Forelimb muscle (tissue), 1 donor: ENCODE data around the gene HDHD5. TPM values are rescaled to one million over a fixed set of nuclear protein-coding genes. Genes with fewer than 3 reads are reported as not detected.

ENCODE experiments used
- DNase-seq: peaks from one replicate; pipeline ENCODE4 v3.0.0-alpha.2; 2013; ENCODE audit warnings: low read depth
- polyA plus RNA-seq: library from polyadenylated mRNA; unstranded; fragments of 120-200 nt; gene quantifications from one replicate; pipeline ENCODE4 v1.2.1, GENCODE V29; 2013; ENCODE audit not compliant: insufficient read length

Gene HDHD5
- polyA plus RNA-seq, 1 donor, result 46.4 TPM

GRCh38 chr22:17106161-17106784 lies 52.8 kb downstream of the HDHD5 start:
- no peak for DNase-seq

- no peak for DNase-seq
Observed at GRCh38 chr22:17105143-17106129, 53.6 kb downstream of the HDHD5 start.

GRCh38 chr22:17104336-17104935 lies 54.6 kb downstream of the HDHD5 start:
- DNase-seq, result no peak

GRCh38 chr22:17103351-17103750 lies 55.7 kb downstream of the HDHD5 start:
- DNase-seq, result no peak

- DNase-seq, result no peak
Observed at GRCh38 chr22:17102297-17102667, 56.8 kb downstream of the HDHD5 start.

- no peak for DNase-seq
Observed at GRCh38 chr22:17101475-17102296, 57.4 kb downstream of the HDHD5 start.

GRCh38 chr22:17100621-17101020 lies 58.5 kb downstream of the HDHD5 start:
- DNase-seq, result no peak

GRCh38 chr22:17098379-17098819 lies 60.7 kb downstream of the HDHD5 start:
- DNase-seq, result no peak

GRCh38 chr22:17097701-17098100 lies 61.4 kb downstream of the HDHD5 start:
- no peak for DNase-seq

- no peak for DNase-seq
Observed at GRCh38 chr22:17097062-17097461, 62.0 kb downstream of the HDHD5 start.

- no peak for DNase-seq
Observed at GRCh38 chr22:17096071-17096470, 63.0 kb downstream of the HDHD5 start.

- no peak for DNase-seq
Observed at GRCh38 chr22:17095538-17095937, 63.5 kb downstream of the HDHD5 start.

- DNase-seq, result no peak
Observed at GRCh38 chr22:17093081-17093480, 66.0 kb downstream of the HDHD5 start.

GRCh38 chr22:17091851-17092250 lies 67.2 kb downstream of the HDHD5 start:
- no peak for DNase-seq

- no peak for DNase-seq
Observed at GRCh38 chr22:17090550-17090949, 68.5 kb downstream of the HDHD5 start.

Other genes starting within 250 kb of the HDHD5 start
- not detected for gene GAB4, start 151.1 kb downstream of the HDHD5 start, polyA plus RNA-seq
- 2.6 TPM for gene IL17RA, start 74.3 kb downstream of the HDHD5 start, polyA plus RNA-seq
- gene TMEM121B, start 37.9 kb downstream of the HDHD5 start, polyA plus RNA-seq, result 5.9 TPM
- 5.8 TPM for gene ADA2, start 60.2 kb upstream of the HDHD5 start, polyA plus RNA-seq
- 23.2 TPM for gene CECR2, start 210.2 kb upstream of the HDHD5 start, polyA plus RNA-seq